ENCODE measurements around the gene NPHP1. TPM values are rescaled to one million over a fixed set of nuclear protein-coding genes. Genes with fewer than 3 reads are reported as not detected.

The NPHP1 gene
- total RNA-seq, 1 experiment from 2014 or later = 4.7 TPM

DNA sequence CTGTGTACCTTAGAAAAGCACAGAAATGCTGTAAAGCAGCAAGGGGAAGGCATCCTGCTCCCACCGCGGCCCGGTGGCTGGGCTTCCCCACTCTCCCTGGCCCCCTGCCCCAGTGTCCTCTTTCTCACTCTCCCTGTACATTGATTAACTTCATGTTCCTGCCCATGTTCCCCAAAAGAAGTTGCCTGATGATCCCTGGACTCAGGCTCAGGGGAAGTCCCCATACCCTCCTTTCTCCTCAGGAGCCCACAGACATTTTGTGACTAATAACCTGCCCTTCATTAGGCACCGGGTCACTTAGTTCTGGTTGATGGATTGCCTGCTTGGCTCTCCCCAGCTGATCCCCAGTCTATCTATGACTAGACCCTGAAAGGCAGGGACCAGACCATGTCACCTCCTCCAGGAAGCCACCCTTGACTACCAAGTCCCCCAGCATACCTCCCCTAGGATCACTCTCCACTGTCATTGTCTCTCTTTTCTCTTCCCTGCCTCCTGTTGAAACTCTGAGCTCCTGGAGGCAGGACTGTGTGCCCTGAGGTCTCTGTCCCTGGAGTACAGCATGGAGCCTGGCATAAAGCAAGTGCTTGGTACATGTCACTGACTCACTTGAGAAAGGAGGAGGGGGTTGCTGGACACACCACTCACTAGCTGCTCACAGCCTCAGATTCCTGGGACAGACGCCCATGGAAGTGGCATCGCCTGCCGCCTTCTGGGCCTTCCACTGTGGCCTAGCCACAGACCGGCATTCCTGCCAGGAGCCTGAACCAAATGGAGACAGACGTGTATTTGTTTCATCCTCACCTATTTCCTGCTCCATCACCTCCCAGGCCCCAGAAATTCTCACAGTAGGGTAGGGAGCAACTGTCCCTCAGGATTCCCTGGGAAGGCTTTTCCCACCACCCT is 102.7 kb downstream of the NPHP1 start (continued):
- TF ChIP-seq ZFX (IDR thresholded peaks at IDR 0.05) (no peak), EZH2phosphoT487 (IDR thresholded peaks at IDR 0.05; ENCODE audit: borderline replicate concordance) (no peak)

DNA sequence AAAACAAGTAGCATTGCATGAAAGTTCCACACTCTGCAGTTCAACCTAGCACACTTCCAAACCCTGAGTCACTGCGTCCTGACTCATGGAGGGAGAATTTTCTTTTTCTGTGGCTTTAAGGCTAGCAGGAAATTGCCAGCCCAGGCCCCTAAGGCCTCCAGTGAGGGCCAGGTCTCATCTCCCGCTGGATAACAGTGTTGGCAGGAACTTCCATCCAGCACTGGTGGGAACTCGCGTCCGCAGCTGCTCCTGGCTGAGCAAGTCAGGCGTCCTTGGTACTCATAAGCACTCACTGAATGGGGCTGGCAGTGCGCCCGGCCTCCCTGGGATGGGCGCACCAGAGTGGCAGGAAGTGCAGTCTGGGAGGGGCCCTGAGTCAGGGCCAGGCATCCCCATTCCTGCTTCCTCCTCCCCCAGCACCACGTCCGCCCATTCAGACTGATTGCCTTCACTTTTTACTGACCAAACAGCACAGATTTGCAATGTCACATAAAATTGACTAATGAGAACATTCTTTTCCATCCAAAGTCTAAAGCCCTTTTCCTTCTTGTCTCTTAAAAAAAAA is 103.5 kb downstream of the NPHP1 start:
- Histone ChIP-seq H3K4me3 (replicated peaks in 1 of 2; ENCODE audit: low read depth in 1 of 2, low read length in 2 of 2) (peak overlapping the region in 1 of 2 experiments; percentile 44; a peak in 2 of 4 replicates), H3K9me2 (ENCODE audit: insufficient read depth) (no peaks in the 10 kb centered on the region), H3K27ac (ENCODE audit: low read depth, low read length) (peak overlapping the region; percentile 100), H3K79me2 (ENCODE audit: insufficient read depth, low read length) (peaks cover 95% of the 10 kb centered on the region), H2AFZ (ENCODE audit: low read depth, low read length, poor library complexity, severe bottlenecking) (no peak overlapping the region), H3K36me3 (ENCODE audit: control insufficient read depth in 1 of 2, insufficient read depth in 2 of 2, low read length in 2 of 2) (peaks cover 0 to 41% of the 10 kb centered on the region in 2 experiments; a peak in 2 of 4 replicates), H3K4me2 (ENCODE audit: low read length) (peak overlapping the region; percentile 65), H3K9me3 (ENCODE audit: control insufficient read depth in 1 of 2, insufficient read depth in 1 of 2, low read depth in 1 of 2, low read length in 2 of 2) (no peaks in the 10 kb centered on the region), H4K20me1 (ENCODE audit: insufficient read depth) (no peaks in the 10 kb centered on the region), H3K9ac (ENCODE audit: low read length) (peak overlapping the region; percentile 78), H3K4me1 (ENCODE audit: control insufficient read depth in 1 of 2, insufficient read depth in 2 of 2, low read length in 2 of 2) (peaks cover 84 to 100% of the 10 kb centered on the region in 2 experiments), H3K27me3 (ENCODE audit: insufficient read depth, low read length) (no peaks in the 10 kb centered on the region)
- TF ChIP-seq, protein P1, sequence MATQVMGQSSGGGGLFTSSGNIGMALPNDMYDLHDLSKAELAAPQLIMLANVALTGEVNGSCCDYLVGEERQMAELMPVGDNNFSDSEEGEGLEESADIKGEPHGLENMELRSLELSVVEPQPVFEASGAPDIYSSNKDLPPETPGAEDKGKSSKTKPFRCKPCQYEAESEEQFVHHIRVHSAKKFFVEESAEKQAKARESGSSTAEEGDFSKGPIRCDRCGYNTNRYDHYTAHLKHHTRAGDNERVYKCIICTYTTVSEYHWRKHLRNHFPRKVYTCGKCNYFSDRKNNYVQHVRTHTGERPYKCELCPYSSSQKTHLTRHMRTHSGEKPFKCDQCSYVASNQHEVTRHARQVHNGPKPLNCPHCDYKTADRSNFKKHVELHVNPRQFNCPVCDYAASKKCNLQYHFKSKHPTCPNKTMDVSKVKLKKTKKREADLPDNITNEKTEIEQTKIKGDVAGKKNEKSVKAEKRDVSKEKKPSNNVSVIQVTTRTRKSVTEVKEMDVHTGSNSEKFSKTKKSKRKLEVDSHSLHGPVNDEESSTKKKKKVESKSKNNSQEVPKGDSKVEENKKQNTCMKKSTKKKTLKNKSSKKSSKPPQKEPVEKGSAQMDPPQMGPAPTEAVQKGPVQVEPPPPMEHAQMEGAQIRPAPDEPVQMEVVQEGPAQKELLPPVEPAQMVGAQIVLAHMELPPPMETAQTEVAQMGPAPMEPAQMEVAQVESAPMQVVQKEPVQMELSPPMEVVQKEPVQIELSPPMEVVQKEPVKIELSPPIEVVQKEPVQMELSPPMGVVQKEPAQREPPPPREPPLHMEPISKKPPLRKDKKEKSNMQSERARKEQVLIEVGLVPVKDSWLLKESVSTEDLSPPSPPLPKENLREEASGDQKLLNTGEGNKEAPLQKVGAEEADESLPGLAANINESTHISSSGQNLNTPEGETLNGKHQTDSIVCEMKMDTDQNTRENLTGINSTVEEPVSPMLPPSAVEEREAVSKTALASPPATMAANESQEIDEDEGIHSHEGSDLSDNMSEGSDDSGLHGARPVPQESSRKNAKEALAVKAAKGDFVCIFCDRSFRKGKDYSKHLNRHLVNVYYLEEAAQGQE (IDR thresholded peaks at IDR 0.05; ENCODE audit: low read depth) = no peak
- TF ChIP-seq TCF7L2 (IDR thresholded peaks at IDR 0.05; ENCODE audit: borderline replicate concordance, extremely low read depth, insufficient read depth, insufficient read length) (peak; percentile 81), POLR2AphosphoS5 (IDR thresholded peaks at IDR 0.05; ENCODE audit: low read depth, low read length) (peak; percentile 78), EZH2 (IDR thresholded peaks at IDR 0.05) (no peak), YY1 (IDR thresholded peaks at IDR 0.05; ENCODE audit: extremely low read depth, insufficient replicate concordance, low read depth, low read length) (peak; percentile 79)
- TF ChIP-seq, protein P2, sequence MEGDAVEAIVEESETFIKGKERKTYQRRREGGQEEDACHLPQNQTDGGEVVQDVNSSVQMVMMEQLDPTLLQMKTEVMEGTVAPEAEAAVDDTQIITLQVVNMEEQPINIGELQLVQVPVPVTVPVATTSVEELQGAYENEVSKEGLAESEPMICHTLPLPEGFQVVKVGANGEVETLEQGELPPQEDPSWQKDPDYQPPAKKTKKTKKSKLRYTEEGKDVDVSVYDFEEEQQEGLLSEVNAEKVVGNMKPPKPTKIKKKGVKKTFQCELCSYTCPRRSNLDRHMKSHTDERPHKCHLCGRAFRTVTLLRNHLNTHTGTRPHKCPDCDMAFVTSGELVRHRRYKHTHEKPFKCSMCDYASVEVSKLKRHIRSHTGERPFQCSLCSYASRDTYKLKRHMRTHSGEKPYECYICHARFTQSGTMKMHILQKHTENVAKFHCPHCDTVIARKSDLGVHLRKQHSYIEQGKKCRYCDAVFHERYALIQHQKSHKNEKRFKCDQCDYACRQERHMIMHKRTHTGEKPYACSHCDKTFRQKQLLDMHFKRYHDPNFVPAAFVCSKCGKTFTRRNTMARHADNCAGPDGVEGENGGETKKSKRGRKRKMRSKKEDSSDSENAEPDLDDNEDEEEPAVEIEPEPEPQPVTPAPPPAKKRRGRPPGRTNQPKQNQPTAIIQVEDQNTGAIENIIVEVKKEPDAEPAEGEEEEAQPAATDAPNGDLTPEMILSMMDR (IDR thresholded peaks at IDR 0.05 in 2 of 3, conservative IDR thresholded peaks at IDR 0.05 in 1 of 3; ENCODE audit: borderline replicate concordance in 1 of 3, insufficient read depth in 1 of 3, low read depth in 2 of 3, low read length in 2 of 3) = no peak
- TF ChIP-seq, protein P3, sequence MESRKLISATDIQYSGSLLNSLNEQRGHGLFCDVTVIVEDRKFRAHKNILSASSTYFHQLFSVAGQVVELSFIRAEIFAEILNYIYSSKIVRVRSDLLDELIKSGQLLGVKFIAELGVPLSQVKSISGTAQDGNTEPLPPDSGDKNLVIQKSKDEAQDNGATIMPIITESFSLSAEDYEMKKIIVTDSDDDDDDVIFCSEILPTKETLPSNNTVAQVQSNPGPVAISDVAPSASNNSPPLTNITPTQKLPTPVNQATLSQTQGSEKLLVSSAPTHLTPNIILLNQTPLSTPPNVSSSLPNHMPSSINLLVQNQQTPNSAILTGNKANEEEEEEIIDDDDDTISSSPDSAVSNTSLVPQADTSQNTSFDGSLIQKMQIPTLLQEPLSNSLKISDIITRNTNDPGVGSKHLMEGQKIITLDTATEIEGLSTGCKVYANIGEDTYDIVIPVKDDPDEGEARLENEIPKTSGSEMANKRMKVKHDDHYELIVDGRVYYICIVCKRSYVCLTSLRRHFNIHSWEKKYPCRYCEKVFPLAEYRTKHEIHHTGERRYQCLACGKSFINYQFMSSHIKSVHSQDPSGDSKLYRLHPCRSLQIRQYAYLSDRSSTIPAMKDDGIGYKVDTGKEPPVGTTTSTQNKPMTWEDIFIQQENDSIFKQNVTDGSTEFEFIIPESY (IDR thresholded peaks at IDR 0.05; ENCODE audit: extremely low read depth, insufficient replicate concordance, low read length) = no peak
- ChIA-PET POLR2A (no interaction called here), CTCF (no interaction called here), RAD21 (ENCODE audit: low non-redundant PET in 1 of 2, low total read pairs in 2 of 2, uncharacterized antibody in 2 of 2, unreplicated experiment in 2 of 2) (no interaction called here)
- DNase-seq (ENCODE audit: low read depth, low spot score) (peak; percentile 91), ATAC-seq (peak; percentile 68)
- BruUV-seq (replicated peaks) = no TSS peak
- intact Hi-C loops (cut with micrococcal nuclease) = no loop called here
